HCT116 (cell line): ENCODE results near the gene LTA4H. TPM values are rescaled to one million over a fixed set of nuclear protein-coding genes. Genes with fewer than 3 reads are reported as not detected.

Source experiments
- ATAC-seq: fragments of 200-7000 bp; cut with Tn5 transposase; 2 replicates; pipeline ENCODE4 v1.9.1; 2020; ENCODE audit warnings: mild to moderate bottlenecking, moderate library complexity
- BruUV-seq: library from RNA; stranded (reverse); fragments of 400-500 nt; replicated peaks from 2 replicates; lab custom pipeline; 2021; lab: Mats Ljungman, UMichigan
- CTCF ChIA-PET: fragments of 300-600 bp; sonication (Branson Sonifier 250); formaldehyde crosslinking; loops from one replicate; lab custom pipeline; 2021; ENCODE audit warnings: antibody characterized with exemption; lab: Charles Lee
- POLR2A ChIA-PET: fragments of 300-600, 350-600 bp; sonication (Branson Sonifier 250); formaldehyde crosslinking; loops from one replicate; lab custom pipeline; 2021; ENCODE audit warnings: antibody characterized with exemption; lab: Charles Lee
- RAD21 ChIA-PET, 2 experiments: fragments of 300-600 bp; sonication (Branson Sonifier 250); formaldehyde crosslinking; loops; one replicate each; lab custom pipeline; 2023; ENCODE audit warnings: low total read pairs in 2 of 2; ENCODE audit not compliant: uncharacterized antibody in 2 of 2, unreplicated experiment in 2 of 2, low non-redundant PET in 1 of 2; lab: Charles Lee
- DNase-seq: peaks from one replicate; pipeline ENCODE4 v3.0.0-alpha.2; 2010; ENCODE audit warnings: low read depth, low spot score
- H2AFZ ChIP-seq: fragments of 200-600 bp; shearing (Covaris generic), sonication (generic); 2 replicates; pipeline ENCODE4 v1.6.1; 2017; ENCODE audit warnings: low read depth, mixed run types, mixed read lengths, antibody characterized with exemption, low read length; ENCODE audit not compliant: poor library complexity, severe bottlenecking
- H3K27ac ChIP-seq: 2 replicates; pipeline ENCODE4 v1.5.1; 2012; ENCODE audit warnings: low read depth, low read length
- H3K27me3 ChIP-seq: fragments of 200-600 bp; sonication (generic); 2 replicates; pipeline ENCODE4 v1.6.1; 2016; ENCODE audit warnings: mixed run types, low read length, mixed read lengths; ENCODE audit not compliant: insufficient read depth
- H3K36me3 ChIP-seq, 2 experiments: fragments of 200-500 bp in 1 of 2; fragments of 200-600 bp in 1 of 2; sonication (Bioruptor generic) in 1 of 2; sonication (generic) in 1 of 2; 2 replicates each; pipeline versions ENCODE4 v1.5.1 to v1.6.1; 2014 to 2016; ENCODE audit warnings: low read length in 2 of 2, inconsistent platforms in 1 of 2, mixed read lengths in 1 of 2, mixed run types in 1 of 2; ENCODE audit not compliant: insufficient read depth in 2 of 2, control insufficient read depth in 1 of 2
- H3K4me1 ChIP-seq, 2 experiments: fragments of 200-600 bp in 1 of 2; sonication (generic) in 1 of 2; 2 replicates each; pipeline versions ENCODE4 v1.5.1 to v1.6.1; 2012 to 2017; ENCODE audit warnings: low read length in 2 of 2, inconsistent platforms in 1 of 2, mild to moderate bottlenecking in 1 of 2, mixed read lengths in 1 of 2, mixed run types in 1 of 2, moderate library complexity in 1 of 2; ENCODE audit not compliant: insufficient read depth in 2 of 2, control insufficient read depth in 1 of 2
- H3K4me2 ChIP-seq: fragments of 200-600 bp; sonication (generic); 2 replicates; pipeline ENCODE4 v1.6.1; 2017; ENCODE audit warnings: mixed run types, low read length, mixed read lengths
- H3K4me3 ChIP-seq, 2 experiments: fragments of 200-600 bp in 1 of 2; sonication (generic) in 1 of 2; replicated peaks in 1 of 2; 2 replicates each; pipeline ENCODE4 v1.5.1; 2011 to 2016; ENCODE audit warnings: low read length in 2 of 2, control low read depth in 1 of 2, low read depth in 1 of 2, mild to moderate bottlenecking in 1 of 2, mixed read lengths in 1 of 2, mixed run types in 1 of 2
- H3K79me2 ChIP-seq: fragments of 200-600 bp; sonication (generic); 2 replicates; pipeline ENCODE4 v1.6.1; 2017; ENCODE audit warnings: mild to moderate bottlenecking, mixed run types, low read length, moderate library complexity, mixed read lengths; ENCODE audit not compliant: insufficient read depth
- H3K9ac ChIP-seq: fragments of 200-600 bp; sonication (generic); 2 replicates; pipeline ENCODE4 v1.6.1; 2016; ENCODE audit warnings: low read length, mixed read lengths
- H3K9me2 ChIP-seq: fragments of 200-600 bp; sonication (generic), shearing (Covaris generic); 2 replicates; pipeline ENCODE4 v1.6.1; 2017; ENCODE audit warnings: mixed run types, mild to moderate bottlenecking, moderate library complexity; ENCODE audit not compliant: insufficient read depth
- H3K9me3 ChIP-seq, 2 experiments: fragments of 200-500 bp in 1 of 2; fragments of 200-600 bp in 1 of 2; sonication (Bioruptor generic) in 1 of 2; sonication (generic) in 1 of 2; 2 replicates each; pipeline ENCODE4 v1.6.1; 2014 to 2017; ENCODE audit warnings: low read length in 2 of 2, mixed read lengths in 2 of 2, inconsistent platforms in 1 of 2, low read depth in 1 of 2, mild to moderate bottlenecking in 1 of 2, mixed run types in 1 of 2, moderate library complexity in 1 of 2; ENCODE audit not compliant: control insufficient read depth in 1 of 2, insufficient read depth in 1 of 2
- H4K20me1 ChIP-seq: fragments of 200-600 bp; sonication (generic), shearing (Covaris generic); 2 replicates; pipeline ENCODE4 v1.6.1; 2017; ENCODE audit warnings: mixed run types, mild to moderate bottlenecking, moderate library complexity; ENCODE audit not compliant: insufficient read depth
- ATF3 ChIP-seq: IDR thresholded peaks from 2 replicates; pipeline ENCODE4 v1.6.1; 2012
- CEBPB ChIP-seq: IDR thresholded peaks from 2 replicates; pipeline ENCODE4 v1.6.1; 2012; ENCODE audit warnings: low read depth
- EGR1 ChIP-seq: IDR thresholded peaks from 2 replicates; pipeline ENCODE4 v1.6.1; 2012; ENCODE audit warnings: low read depth
- ELF1 ChIP-seq: IDR thresholded peaks from 2 replicates; pipeline ENCODE4 v1.6.1; 2012; ENCODE audit warnings: low read depth, borderline replicate concordance
- EZH2 ChIP-seq: fragments of 200-600 bp; sonication (generic); IDR thresholded peaks from 2 replicates; pipeline ENCODE4 v1.6.1; 2017; ENCODE audit warnings: antibody characterized with exemption, mixed run types
- MAX ChIP-seq: IDR thresholded peaks from 2 replicates; pipeline ENCODE4 v1.6.1; 2012
- RAD21 ChIP-seq: IDR thresholded peaks from 2 replicates; pipeline ENCODE4 v1.6.1; 2012; ENCODE audit warnings: low read depth, mild to moderate bottlenecking
- REST ChIP-seq: IDR thresholded peaks from 2 replicates; pipeline ENCODE4 v1.6.1; 2012; ENCODE audit warnings: low read depth
- SP1 ChIP-seq: IDR thresholded peaks from 2 replicates; pipeline ENCODE4 v1.6.1; 2012; ENCODE audit warnings: low read depth
- TCF7L2 ChIP-seq: IDR thresholded peaks from 2 replicates; pipeline ENCODE4 v1.7.0; 2011; ENCODE audit warnings: borderline replicate concordance, inconsistent platforms; ENCODE audit not compliant: insufficient read depth, insufficient read length; ENCODE audit errors: extremely low read depth
- ZFX ChIP-seq: fragments of 450-650 bp; IDR thresholded peaks from 2 replicates; pipeline ENCODE4 v1.6.1; 2017
- ZNF274 ChIP-seq: fragments of 200-500 bp; sonication (Bioruptor generic); IDR thresholded peaks from 2 replicates; pipeline ENCODE4 v1.6.1; 2014; ENCODE audit warnings: mild to moderate bottlenecking, low read depth, low read length, inconsistent platforms
- intact Hi-C: fragments of 100-400 bp; cut with micrococcal nuclease; formaldehyde crosslinking; loops from 2 replicates; pipeline ENCODE4 v1.10.0; 2022
- total RNA-seq: library from RNA; stranded (reverse); gene quantifications from one replicate; pipeline ENCODE4 v1.2.1, GENCODE V29; 2021; ENCODE audit not compliant: unreplicated experiment

The LTA4H gene
- total RNA-seq, 1 experiment from 2014 or later: 163 TPM

- no peaks in the 10 kb centered on the region for H4K20me1 ChIP-seq
- ChIA-PET CTCF (no interaction called here), POLR2A (no interaction called here), RAD21 (no interaction called here)
- H3K4me1 ChIP-seq: no peaks in the 10 kb centered on the region
- no peaks in the 10 kb centered on the region for H3K9me3 ChIP-seq
- ATAC-seq (no peak), DNase-seq (no peak)
- H2AFZ ChIP-seq: no peak overlapping the region
- H3K9me2 ChIP-seq: no peaks in the 10 kb centered on the region
- H3K27me3 ChIP-seq: no peaks in the 10 kb centered on the region
- no TSS peak for BruUV-seq
- intact Hi-C loops: no loop called here
- H3K36me3 ChIP-seq: peaks cover 20 to 21% of the 10 kb centered on the region in 2 experiments; a peak in 3 of 4 replicates
- H3K4me3 ChIP-seq: no peak overlapping the region
- H3K4me2 ChIP-seq: no peak overlapping the region
- peaks cover 32% of the 10 kb centered on the region for H3K79me2 ChIP-seq
- no peak for TF ChIP-seq MAX
- no peak for TF ChIP-seq ATF3
- TF ChIP-seq EZH2: no peak
- TF ChIP-seq REST: no peak
- no peak for TF ChIP-seq ELF1
- TF ChIP-seq CEBPB: no peak
- no peak for TF ChIP-seq RAD21
- TF ChIP-seq EGR1: no peak
- TF ChIP-seq TCF7L2: no peak
- TF ChIP-seq ZFX: no peak
- no peak for TF ChIP-seq ZNF274
- no peak for TF ChIP-seq SP1
- no peak overlapping the region for H3K27ac ChIP-seq
- H3K9ac ChIP-seq: no peak overlapping the region
These were observed 6.8 kb downstream of the LTA4H start for GRCh38 chr12:96028538-96028937.
